Hematopoietic multipotent progenitor cell treated with erythropoietin and hydrocortisone succinate and interleukin-3 and kit ligand, for 17 days (in vitro differentiated cells): ENCODE results near the gene ATAD3C.
"Not testable (repeated sequence)": the region's sequence is repeated elsewhere in the genome, so short reads cannot be mapped to it uniquely, and the experiment has no call there.

ENCODE experiments used
- DNase-seq: peaks from one replicate; pipeline ENCODE4 v3.0.0-alpha.2; 2015; ENCODE audit warnings: low spot score

The ATAD3C gene

GRCh38 chr1:1432274-1432950 is 17.1 kb upstream of the ATAD3C start:
- no peak for DNase-seq

- DNase-seq: no peak
These were observed 16.3 kb upstream of the ATAD3C start for GRCh38 chr1:1432951-1433803.

DNA sequence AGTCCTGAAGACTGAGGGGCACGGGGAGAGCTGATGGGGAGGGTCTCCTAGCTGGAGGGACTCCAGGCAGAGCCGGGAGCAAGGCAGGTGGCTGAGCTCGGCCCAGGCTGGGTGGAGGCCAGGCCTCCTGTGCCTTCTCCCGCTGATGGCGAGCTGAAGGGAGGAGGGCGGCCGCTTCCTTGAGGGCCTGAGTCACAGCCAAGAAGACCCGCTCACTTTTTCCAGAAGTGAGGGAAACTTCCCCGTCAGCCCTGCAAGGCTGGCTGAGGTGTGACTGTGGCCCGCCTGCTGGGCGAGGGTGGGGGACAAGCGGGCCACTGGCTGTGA is 15.7 kb upstream of the ATAD3C start:
- no peak for DNase-seq

DNA sequence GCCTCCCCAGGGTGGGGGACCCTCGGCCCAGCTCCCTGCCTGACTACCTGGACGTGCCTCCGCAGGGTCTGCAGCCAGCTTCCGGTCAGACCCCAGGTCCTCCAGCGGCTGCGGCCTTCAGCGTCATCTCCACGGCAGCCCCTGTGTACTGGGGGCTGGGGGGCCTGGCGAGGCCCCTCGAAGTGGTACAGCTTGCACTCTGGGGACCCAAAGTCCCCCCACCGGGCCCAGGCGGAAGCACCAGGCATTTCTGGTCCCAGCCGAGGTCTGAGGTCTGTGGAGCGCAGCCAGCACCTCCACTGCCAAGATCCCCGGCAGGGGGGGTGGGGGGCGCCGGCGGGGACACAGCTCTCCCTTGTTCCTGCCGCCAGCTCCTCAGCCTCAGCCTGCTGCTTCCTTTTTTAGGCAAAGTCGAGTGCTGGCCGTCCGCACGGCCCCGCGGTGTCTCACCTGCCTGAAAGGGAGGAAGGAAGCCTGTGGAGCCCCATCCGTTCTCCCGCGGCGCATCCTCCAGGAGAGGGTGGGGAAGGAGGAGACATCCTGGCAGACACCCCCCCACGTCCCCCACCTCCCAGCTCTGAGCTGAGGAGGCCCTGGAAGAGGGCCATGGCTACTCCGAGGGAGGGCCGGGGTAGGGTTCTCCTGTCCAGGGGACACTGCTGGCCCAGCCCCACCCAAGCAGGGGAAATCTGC is 15.2 kb upstream of the ATAD3C start:
- no peak for DNase-seq

- DNase-seq: no peak
These were observed 14.7 kb upstream of the ATAD3C start for GRCh38 chr1:1434824-1435105.

GRCh38 chr1:1435106-1435903 is 14.2 kb upstream of the ATAD3C start, which contains the start of gene VWA1:
Gene VWA1 (plus strand): TSS chr1:1435690. CDS start chr1:1435749, 59 bp downstream.
- peak; percentile 27 for DNase-seq

- DNase-seq: no peak
These were observed 13.4 kb upstream of the ATAD3C start for GRCh38 chr1:1435911-1436629.

DNA sequence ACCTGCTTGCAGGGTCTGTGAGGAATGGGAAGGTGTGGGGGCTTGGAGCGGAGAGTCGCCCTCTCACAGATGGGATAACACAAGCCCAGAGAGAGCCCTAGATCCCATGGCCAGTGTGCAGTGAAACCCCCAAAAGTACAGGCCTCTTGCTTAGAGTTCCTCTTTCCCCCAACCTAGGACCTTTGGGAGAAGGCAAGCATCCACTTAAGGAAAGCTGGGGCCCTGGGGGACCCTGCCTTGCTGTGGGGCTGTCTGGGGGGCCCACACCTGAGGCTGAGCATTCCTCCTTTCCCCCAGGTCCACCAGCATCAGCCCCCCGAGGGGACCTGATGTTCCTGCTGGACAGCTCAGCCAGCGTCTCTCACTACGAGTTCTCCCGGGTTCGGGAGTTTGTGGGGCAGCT is 12.9 kb upstream of the ATAD3C start:
- DNase-seq: no peak

DNA sequence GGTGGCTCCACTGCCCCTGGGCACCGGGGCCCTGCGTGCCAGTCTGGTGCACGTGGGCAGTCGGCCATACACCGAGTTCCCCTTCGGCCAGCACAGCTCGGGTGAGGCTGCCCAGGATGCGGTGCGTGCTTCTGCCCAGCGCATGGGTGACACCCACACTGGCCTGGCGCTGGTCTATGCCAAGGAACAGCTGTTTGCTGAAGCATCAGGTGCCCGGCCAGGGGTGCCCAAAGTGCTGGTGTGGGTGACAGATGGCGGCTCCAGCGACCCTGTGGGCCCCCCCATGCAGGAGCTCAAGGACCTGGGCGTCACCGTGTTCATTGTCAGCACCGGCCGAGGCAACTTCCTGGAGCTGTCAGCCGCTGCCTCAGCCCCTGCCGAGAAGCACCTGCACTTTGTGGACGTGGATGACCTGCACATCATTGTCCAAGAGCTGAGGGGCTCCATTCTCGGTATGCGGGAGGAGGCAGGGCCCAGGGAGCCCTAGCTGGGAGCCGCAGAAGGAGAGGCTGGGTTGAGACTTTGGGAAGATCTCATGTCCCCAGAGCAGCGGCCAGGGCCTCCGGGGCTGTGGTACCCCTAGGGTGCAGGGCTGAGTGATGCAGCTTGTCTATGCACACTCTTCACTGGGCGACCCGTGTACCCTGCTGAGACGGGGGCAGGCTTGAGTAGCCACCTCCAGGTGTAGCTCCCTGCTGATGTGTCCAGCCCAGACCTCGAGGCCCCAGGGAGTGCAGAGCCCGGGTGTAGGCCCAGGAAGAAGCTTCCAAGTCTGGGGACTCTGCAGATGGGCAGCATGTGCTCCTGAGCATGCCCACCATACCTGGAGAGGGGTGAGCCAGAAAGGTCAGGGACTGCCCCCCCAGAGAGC is 12.2 kb upstream of the ATAD3C start:
- no peak for DNase-seq

- no peak for DNase-seq
These were observed 11.5 kb upstream of the ATAD3C start for GRCh38 chr1:1437904-1438376.

DNA sequence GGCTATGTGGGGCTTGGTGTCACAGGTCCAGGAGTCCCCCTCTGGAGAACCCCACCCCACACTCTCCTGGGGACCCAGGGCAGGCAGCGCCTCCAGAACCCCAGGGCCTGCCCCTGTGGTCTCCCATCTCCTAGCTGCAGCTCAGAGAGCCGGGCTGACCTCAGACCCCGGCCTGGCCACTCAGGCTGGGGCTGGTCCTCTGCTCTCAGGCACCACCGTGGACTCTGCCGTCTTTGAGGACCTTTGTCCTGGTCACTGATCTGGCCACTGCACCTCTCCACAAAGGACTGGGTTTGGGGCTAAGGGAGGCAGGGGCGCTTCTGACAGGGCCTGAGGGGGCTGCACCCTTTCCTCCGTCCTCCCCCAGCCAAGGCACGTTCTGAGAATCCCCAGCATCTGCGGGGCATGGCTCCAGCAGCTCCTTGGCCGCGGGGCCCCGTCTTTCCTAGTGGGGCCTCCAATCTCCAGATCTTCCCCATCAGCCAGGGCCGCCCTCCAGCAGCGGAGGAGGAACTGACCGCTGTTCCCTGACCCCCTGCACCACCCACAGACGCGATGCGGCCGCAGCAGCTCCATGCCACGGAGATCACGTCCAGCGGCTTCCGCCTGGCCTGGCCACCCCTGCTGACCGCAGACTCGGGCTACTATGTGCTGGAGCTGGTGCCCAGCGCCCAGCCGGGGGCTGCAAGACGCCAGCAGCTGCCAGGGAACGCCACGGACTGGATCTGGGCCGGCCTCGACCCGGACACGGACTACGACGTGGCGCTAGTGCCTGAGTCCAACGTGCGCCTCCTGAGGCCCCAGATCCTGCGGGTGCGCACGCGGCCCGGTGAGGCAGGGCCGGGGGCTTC is 10.7 kb upstream of the ATAD3C start:
- DNase-seq: no peak

DNA sequence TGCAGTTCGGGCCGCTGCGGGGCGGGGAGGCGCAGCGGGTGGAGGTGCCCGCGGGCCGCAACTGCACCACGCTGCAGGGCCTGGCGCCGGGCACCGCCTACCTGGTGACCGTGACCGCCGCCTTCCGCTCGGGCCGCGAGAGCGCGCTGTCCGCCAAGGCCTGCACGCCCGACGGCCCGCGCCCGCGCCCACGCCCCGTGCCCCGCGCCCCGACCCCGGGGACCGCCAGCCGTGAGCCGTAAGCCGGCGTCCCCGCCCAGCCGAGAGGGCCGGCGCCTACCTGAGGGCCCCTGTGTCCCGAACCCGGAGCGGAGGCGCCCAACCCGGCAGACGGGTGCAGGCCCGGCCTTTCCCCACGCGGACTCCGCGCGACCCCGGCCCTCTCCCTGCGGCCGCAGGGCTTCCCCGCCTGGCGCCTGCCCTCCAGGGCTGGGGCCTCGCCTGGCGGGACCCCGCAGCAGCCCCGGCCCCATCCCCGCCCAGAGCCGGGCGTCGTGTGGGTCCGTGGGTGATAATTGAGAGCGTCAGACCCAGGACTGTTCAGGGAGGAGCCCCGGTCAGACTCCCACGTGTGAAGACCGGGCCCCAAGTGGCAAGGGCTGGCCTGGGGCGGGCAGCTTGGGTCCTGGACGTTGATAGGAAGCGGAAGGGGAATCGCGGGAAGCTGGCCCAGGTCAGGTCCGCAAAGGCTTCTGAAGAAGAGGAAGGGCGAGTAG is 9.8 kb upstream of the ATAD3C start:
- no peak for DNase-seq

DNA sequence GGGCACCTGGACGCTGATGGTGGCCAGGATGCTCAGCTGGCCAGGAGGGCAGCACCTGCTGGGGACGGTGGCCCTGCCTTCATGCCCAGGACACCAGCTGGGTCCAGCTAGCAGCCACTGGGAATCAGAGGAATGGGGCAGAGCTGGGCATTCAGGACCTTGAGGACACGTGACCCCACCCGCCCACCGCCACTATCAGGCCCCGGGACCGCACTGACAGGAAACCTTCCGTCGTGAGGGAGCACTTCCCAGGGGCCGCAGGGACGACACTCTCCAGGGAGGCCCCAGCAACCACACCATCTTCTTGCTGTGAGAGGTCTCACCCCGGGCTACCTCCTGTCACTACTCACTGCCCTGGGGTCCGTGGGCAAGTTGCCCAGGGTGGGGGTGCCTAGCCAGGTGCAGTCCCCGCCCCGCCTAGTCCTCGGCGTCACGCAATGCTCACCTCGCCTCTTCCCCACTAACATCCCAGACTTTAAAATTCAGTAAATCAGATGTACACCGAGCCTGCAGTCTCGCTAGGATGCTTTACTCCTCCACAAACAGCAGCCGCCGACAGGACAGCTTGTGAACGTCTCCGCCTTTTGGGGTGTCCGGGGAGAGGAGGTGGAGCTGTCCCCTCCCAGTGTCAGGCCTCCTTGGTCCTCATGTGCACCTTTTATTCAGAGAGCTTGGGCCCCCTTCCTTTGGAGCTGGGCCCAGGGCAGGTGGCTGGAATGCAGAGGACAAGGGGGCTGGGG is 9.1 kb upstream of the ATAD3C start:
- no peak for DNase-seq

GRCh38 chr1:1441002-1441888 is 8.2 kb upstream of the ATAD3C start:
- DNase-seq: peak; percentile 39

GRCh38 chr1:1442069-1442770 is 7.3 kb upstream of the ATAD3C start:
- DNase-seq: no peak

DNA sequence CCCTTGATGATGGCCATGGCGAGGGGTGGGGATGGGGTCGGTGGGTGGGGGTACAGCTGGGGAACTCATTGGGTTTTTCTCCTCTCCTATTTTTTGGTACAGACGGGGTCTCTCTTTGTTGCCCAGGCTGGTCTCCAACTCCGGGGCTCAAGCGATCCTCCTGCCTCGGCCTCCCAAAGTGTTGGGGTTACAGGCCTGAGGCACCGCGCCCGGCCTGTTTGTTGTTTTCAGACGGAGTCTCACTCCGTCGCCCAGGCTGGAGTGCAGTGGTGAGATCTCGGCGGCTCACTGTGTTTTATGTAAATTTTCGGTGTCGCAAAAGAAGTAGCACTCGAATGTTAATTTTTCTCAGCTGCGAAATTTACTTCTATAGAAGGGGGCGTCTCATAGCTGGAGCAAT is 2.9 kb upstream of the ATAD3C start:
- not testable (repeated sequence) for DNase-seq

GRCh38 chr1:1450616-1451015 is 1.1 kb downstream of the ATAD3C start:
- DNase-seq: not testable (repeated sequence)
